Vagina (tissue), 2 donors: ENCODE results near the gene NECTIN2.

ENCODE experiments used
- POLR2A ChIP-seq, 2 donors: fragments of 450-650 bp; IDR thresholded peaks; one replicate each; pipeline ENCODE4 v1.6.1; 2017; ENCODE audit warnings: antibody characterized with exemption in 2 of 2, mild to moderate bottlenecking in 2 of 2, moderate library complexity in 2 of 2
- POLR2AphosphoS5 ChIP-seq, 2 donors: sonication (generic); formaldehyde crosslinking; IDR thresholded peaks; one replicate each; pipeline ENCODE4 v1.9.0; 2017; ENCODE audit warnings: antibody characterized with exemption in 2 of 2, mild to moderate bottlenecking in 2 of 2, low read depth in 1 of 2; ENCODE audit not compliant: insufficient read depth in 1 of 2
- TF ChIP-seq, protein P1 (sequence below), 3 experiments: fragments of 450-650 bp in 2 of 3; fragments of 200-600 bp in 1 of 3; sonication (generic) in 1 of 3; IDR thresholded peaks; one replicate each; pipeline ENCODE4 v1.5.1; 2017 to 2019; ENCODE audit warnings: antibody characterized with exemption in 3 of 3, mild to moderate bottlenecking in 2 of 3, moderate library complexity in 2 of 3

DNA sequence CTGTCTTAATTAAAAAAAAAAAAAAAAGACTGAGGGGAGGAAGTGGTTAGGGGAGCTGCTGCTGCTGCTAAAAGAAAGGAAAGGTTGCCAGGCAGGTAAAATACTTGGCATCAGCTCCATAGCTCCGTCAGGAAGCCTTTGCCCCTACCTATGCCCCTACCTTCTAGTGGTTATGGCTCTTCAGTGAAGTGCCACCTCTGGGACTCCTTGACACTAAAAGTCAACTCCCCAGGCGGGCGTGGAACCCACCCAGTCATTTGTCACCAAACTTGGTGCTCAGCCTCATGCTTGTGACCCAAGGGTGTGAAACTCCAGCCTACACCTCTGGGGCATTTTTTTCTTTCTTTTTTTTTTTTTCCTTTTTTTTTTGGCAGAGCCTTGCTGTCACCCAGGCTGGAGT is 4.9 kb upstream of the NECTIN2 start:
- TF ChIP-seq, protein P1, sequence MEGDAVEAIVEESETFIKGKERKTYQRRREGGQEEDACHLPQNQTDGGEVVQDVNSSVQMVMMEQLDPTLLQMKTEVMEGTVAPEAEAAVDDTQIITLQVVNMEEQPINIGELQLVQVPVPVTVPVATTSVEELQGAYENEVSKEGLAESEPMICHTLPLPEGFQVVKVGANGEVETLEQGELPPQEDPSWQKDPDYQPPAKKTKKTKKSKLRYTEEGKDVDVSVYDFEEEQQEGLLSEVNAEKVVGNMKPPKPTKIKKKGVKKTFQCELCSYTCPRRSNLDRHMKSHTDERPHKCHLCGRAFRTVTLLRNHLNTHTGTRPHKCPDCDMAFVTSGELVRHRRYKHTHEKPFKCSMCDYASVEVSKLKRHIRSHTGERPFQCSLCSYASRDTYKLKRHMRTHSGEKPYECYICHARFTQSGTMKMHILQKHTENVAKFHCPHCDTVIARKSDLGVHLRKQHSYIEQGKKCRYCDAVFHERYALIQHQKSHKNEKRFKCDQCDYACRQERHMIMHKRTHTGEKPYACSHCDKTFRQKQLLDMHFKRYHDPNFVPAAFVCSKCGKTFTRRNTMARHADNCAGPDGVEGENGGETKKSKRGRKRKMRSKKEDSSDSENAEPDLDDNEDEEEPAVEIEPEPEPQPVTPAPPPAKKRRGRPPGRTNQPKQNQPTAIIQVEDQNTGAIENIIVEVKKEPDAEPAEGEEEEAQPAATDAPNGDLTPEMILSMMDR (IDR thresholded peaks at IDR 0.05), result no peak
- TF ChIP-seq POLR2AphosphoS5 (IDR thresholded peaks at IDR 0.05; ENCODE audit: insufficient read depth in 1 of 2, low read depth in 1 of 2) (no peak), POLR2A (IDR thresholded peaks at IDR 0.05) (no peak)
